HepG2 (cell line): ENCODE results near the gene DDX20. TPM values are rescaled to one million over a fixed set of nuclear protein-coding genes. Genes with fewer than 3 reads are reported as not detected.
"Not testable (repeated sequence)": the region's sequence is repeated elsewhere in the genome, so short reads cannot be mapped to it uniquely, and the experiment has no call there.

ENCODE experiments used
- ATAC-seq: fragments of 200-7000 bp; cut with Tn5 transposase; 3 replicates; pipeline ENCODE4 v1.9.1; 2020; ENCODE audit warnings: mild to moderate bottlenecking, moderate library complexity
- BruUV-seq: library from RNA; stranded (reverse); fragments of 400-500 nt; replicated peaks from 2 replicates; lab custom pipeline; 2021; lab: Mats Ljungman, UMichigan
- CTCF ChIA-PET: fragments of 300-600 bp; formaldehyde crosslinking; extraction: SDS; loops from one replicate; lab custom pipeline; 2021; ENCODE audit warnings: low total read pairs, inconsistent platforms, low intra/inter-chr PET ratio; lab: Yijun Ruan, JAX
- POLR2A ChIA-PET: fragments of 350-600 bp; sonication (Branson Sonifier 250); formaldehyde crosslinking; loops from one replicate; lab custom pipeline; 2020; ENCODE audit warnings: antibody characterized with exemption, inconsistent platforms; lab: Yijun Ruan, JAX
- DNase-seq: peaks from one replicate; pipeline ENCODE4 v3.0.0-alpha.2; 2015; ENCODE audit warnings: low spot score
- FAIRE-seq: peaks from 3 replicates; lab custom pipeline; 2011; peaks lifted over from hg19 to GRCh38; lab: Jason Lieb, UNC
- H2AFZ ChIP-seq: one replicate; pipeline ENCODE4 v1.6.1; 2011; ENCODE audit warnings: low read length, inconsistent platforms
- H3K27ac ChIP-seq: fragments of 300-600 bp; 3 replicates; pipeline ENCODE4 v1.8.0; 2011; ENCODE audit warnings: mixed run types, mild to moderate bottlenecking, mixed read lengths, low read length, inconsistent platforms; ENCODE audit not compliant: insufficient read depth; ENCODE audit errors: extremely low read length
- H3K27me3 ChIP-seq, 2 experiments: fragments of 200-600 bp in 1 of 2; 2 replicates in 1 of 2; 3 replicates in 1 of 2; pipeline versions ENCODE4 v1.6.0 to v1.8.0; 2011; ENCODE audit warnings: low read length in 2 of 2, mild to moderate bottlenecking in 2 of 2, moderate library complexity in 2 of 2, inconsistent platforms in 1 of 2; ENCODE audit not compliant: insufficient read depth in 2 of 2, control insufficient read depth in 1 of 2
- H3K36me3 ChIP-seq, 2 experiments: fragments of 200-600 bp in 1 of 2; replicated peaks in 1 of 2; 2 replicates in 1 of 2; 3 replicates in 1 of 2; pipeline versions ENCODE4 v1.5.1 to v1.8.0; 2011; ENCODE audit warnings: low read length in 2 of 2, inconsistent platforms in 1 of 2; ENCODE audit not compliant: insufficient read depth in 2 of 2, control insufficient read depth in 1 of 2
- H3K4me1 ChIP-seq: 2 replicates; pipeline ENCODE4 v1.5.1; 2012; ENCODE audit warnings: low read length, inconsistent platforms; ENCODE audit not compliant: insufficient read depth
- H3K4me2 ChIP-seq: 2 replicates; pipeline ENCODE4 v1.6.0; 2011; ENCODE audit warnings: low read depth, low read length, inconsistent platforms
- H3K4me3 ChIP-seq, 3 experiments: fragments of 200-600 bp in 1 of 3; sonication (generic), shearing (Covaris generic) in 1 of 3; replicated peaks in 1 of 3; 2 replicates each; pipeline ENCODE4 v1.5.1; 2011 to 2016; ENCODE audit warnings: low read length in 3 of 3, inconsistent platforms in 2 of 3, low read depth in 2 of 3, mild to moderate bottlenecking in 2 of 3, control low read depth in 1 of 3, mixed read lengths in 1 of 3; ENCODE audit not compliant: insufficient read depth in 1 of 3
- H3K79me2 ChIP-seq: one replicate; pipeline ENCODE4 v1.6.1; 2011; ENCODE audit warnings: low read length, inconsistent platforms; ENCODE audit not compliant: insufficient read depth
- H3K9ac ChIP-seq: 2 replicates; pipeline ENCODE4 v1.6.0; 2011; ENCODE audit warnings: mild to moderate bottlenecking, low read depth, low read length, inconsistent platforms; ENCODE audit not compliant: insufficient read depth
- H3K9me3 ChIP-seq: 2 replicates; pipeline ENCODE4 v1.5.1; 2012; ENCODE audit warnings: mild to moderate bottlenecking, low read length
- H4K20me1 ChIP-seq: 2 replicates; pipeline ENCODE4 v1.6.0; 2011; ENCODE audit warnings: inconsistent platforms, mild to moderate bottlenecking, low read length, moderate library complexity; ENCODE audit not compliant: insufficient read depth
- CBFB ChIP-seq: sonication (generic); formaldehyde crosslinking; IDR thresholded peaks from 2 replicates; pipeline ENCODE4 v1.4.0; 2020; ENCODE audit warnings: missing genetic modification reagents
- HNRNPLL ChIP-seq: fragments of 200-400 bp; formaldehyde crosslinking; IDR thresholded peaks from 2 replicates; pipeline ENCODE4 v1.6.1; 2017; ENCODE audit warnings: mild to moderate bottlenecking, low read depth, low read length; ENCODE audit not compliant: poor library complexity, severe bottlenecking
- NR3C1 ChIP-seq: sonication (generic); formaldehyde crosslinking; IDR thresholded peaks from 2 replicates; pipeline ENCODE4 v1.4.0; 2020; ENCODE audit warnings: missing genetic modification reagents
- RXRA ChIP-seq: sonication (generic); formaldehyde crosslinking; IDR thresholded peaks from 2 replicates; pipeline ENCODE4 v1.5.1; 2020; ENCODE audit warnings: missing genetic modification reagents
- SIN3A ChIP-seq: IDR thresholded peaks from 2 replicates; pipeline ENCODE4 v1.6.1; 2011; ENCODE audit warnings: low read depth, mild to moderate bottlenecking, control low read depth, low read length, borderline replicate concordance
- SRF ChIP-seq: IDR thresholded peaks from 2 replicates; pipeline ENCODE4 v1.6.1; 2011; ENCODE audit warnings: mild to moderate bottlenecking, low read depth, low read length, moderate library complexity
- TEAD2 ChIP-seq: sonication (generic); formaldehyde crosslinking; IDR thresholded peaks from 2 replicates; pipeline ENCODE4 v1.9.0; 2021; ENCODE audit warnings: missing genetic modification reagents
- UBTF ChIP-seq: sonication (generic); formaldehyde crosslinking; IDR thresholded peaks from 2 replicates; pipeline ENCODE4 v1.4.0; 2020; ENCODE audit warnings: mild to moderate bottlenecking, missing genetic modification reagents
- ZNF121 ChIP-seq: sonication (generic); formaldehyde crosslinking; IDR thresholded peaks from 2 replicates; pipeline ENCODE4 v1.5.0; 2020; ENCODE audit warnings: mild to moderate bottlenecking, missing genetic modification reagents
- ZNF124 ChIP-seq: sonication (generic); formaldehyde crosslinking; IDR thresholded peaks from 2 replicates; pipeline ENCODE4 v1.4.0; 2020; ENCODE audit warnings: missing genetic modification reagents
- ZNF263 ChIP-seq: sonication (generic); formaldehyde crosslinking; IDR thresholded peaks from 2 replicates; pipeline ENCODE4 v1.4.0; 2020; ENCODE audit warnings: missing genetic modification reagents
- ZNF317 ChIP-seq: sonication (generic); formaldehyde crosslinking; IDR thresholded peaks from 2 replicates; pipeline ENCODE4 v1.5.0; 2020; ENCODE audit warnings: mild to moderate bottlenecking, missing genetic modification reagents
- ZNF34 ChIP-seq: sonication (generic); formaldehyde crosslinking; IDR thresholded peaks from 2 replicates; pipeline ENCODE4 v1.4.0; 2020; ENCODE audit warnings: mild to moderate bottlenecking, missing genetic modification reagents, borderline replicate concordance
- ZNF460 ChIP-seq: sonication (generic); formaldehyde crosslinking; IDR thresholded peaks from 2 replicates; pipeline ENCODE4 v1.5.1; 2020; ENCODE audit warnings: missing genetic modification reagents, mild to moderate bottlenecking, borderline replicate concordance
- ZNF777 ChIP-seq: sonication (generic); formaldehyde crosslinking; IDR thresholded peaks from 2 replicates; pipeline ENCODE4 v1.4.0; 2020; ENCODE audit warnings: missing genetic modification reagents
- WGBS: methylation state at CpG from one replicate; pipeline ENCODE4 v1.1.6; 2017; ENCODE audit warnings: low lambda C conversion rate; 5-methylcytosine and 5-hydroxymethylcytosine counted together
- in situ Hi-C: cut with HindIII; loops from 2 replicates; pipeline ENCODE4 v1.10.0; 2017; ENCODE audit warnings: low pct_unique_long_range_greater_than_20kb; ENCODE audit not compliant: extremely low pct_ligation_motif_present
- intact Hi-C: fragments of 100-400 bp; cut with micrococcal nuclease; formaldehyde crosslinking; loops from one replicate; pipeline ENCODE4 v1.10.0; 2022; ENCODE audit not compliant: unreplicated experiment
- polyA plus RNA-seq, 8 experiments: library from polyadenylated mRNA; depleted of rRNA in 3 of 8; stranded (reverse) in 7 of 8; unstranded in 1 of 8; fragments of >200 nt; fragmentation: Illumina TruSeq in 4 of 8; extraction: Trizol in 4 of 8; gene quantifications; 2 replicates each; pipeline versions ENCODE4 v1.2.1 to v1.2.3, GENCODE V29; 2011 to 2016; ENCODE audit warnings: low read depth in 4 of 8, missing spikeins in 1 of 8, mixed read lengths in 1 of 8; ENCODE audit not compliant: insufficient read depth in 1 of 8
- total RNA-seq, 5 experiments: library from RNA; depleted of rRNA; stranded (reverse); fragments of >200 nt; fragmentation: Illumina TruSeq; extraction: Trizol; gene quantifications; 2 replicates each; pipeline ENCODE4 v1.2.3, GENCODE V29; 2016; ENCODE audit warnings: low read depth in 1 of 5
- TF ChIP-seq, protein P1 (sequence below): sonication (generic); formaldehyde crosslinking; IDR thresholded peaks from 2 replicates; pipeline ENCODE4 v1.4.0; 2020; ENCODE audit warnings: missing genetic modification reagents

Gene DDX20
- total and polyA plus RNA-seq, 2 of the 13 experiments (the other 11 are each of a cell fraction or from before 2014, with no cell fraction given), result 4.0 to 14.3 TPM

DNA sequence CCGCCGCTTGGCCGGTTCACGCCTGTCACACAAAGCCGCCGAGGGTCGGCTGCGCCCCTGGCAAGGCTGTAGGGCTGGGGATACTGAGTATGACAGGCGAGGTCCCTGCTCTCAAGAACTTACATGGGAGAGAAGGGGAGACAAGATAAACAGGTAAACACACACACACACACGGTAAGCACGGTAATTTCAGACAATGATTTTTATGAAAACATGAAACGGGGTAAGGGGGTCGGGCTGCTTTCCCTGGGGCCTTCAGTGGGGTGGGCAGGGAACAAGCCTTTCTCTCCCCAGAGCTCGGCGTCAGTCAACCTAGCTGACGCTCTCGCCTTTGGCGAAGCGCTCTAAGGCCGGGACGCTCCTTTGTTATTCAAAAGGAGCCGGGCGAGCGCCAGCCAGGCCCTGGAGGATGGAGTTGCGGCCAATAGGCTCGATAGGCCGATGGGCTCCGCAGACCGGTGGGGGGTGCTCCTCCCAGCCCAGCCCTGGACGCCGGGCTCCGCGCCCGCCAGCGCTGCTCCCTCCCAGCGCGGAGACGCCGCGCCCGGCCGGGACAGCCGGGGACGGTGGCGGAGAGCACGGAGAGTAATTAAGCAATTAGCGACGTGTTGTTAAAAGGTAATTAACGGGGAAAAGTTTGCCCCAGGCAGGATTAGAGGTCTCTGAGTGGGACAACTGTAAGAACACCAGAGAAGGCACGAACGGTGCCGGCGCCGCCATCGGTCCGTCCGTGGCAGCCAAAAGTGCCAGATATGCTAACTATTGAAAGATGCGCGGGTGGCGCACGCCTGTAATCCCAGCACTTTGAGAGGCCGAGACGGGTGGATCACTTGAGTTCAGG lies 15.6 kb upstream of the DDX20 start:
- Histone ChIP-seq H3K4me3 (peak overlapping the region; percentile 51 to 78 (median 57); a peak in 5 of 6 replicates), H3K79me2 (peaks cover 15% of the 10 kb centered on the region), H3K4me1 (peaks cover 66% of the 10 kb centered on the region), H3K36me3 (no peaks in the 10 kb centered on the region), H3K27ac (peak overlapping the region; percentile 75), H4K20me1 (no peaks in the 10 kb centered on the region), H2AFZ (no peak overlapping the region), H3K9ac (peak overlapping the region; percentile 69), H3K4me2 (peak overlapping the region; percentile 83), H3K9me3 (no peaks in the 10 kb centered on the region), H3K27me3 (peaks cover 0 to 5% of the 10 kb centered on the region in 2 experiments; a peak in 1 of 5 replicates)
- TF ChIP-seq SIN3A (0 out of 2 replicates have a peak, but pooled peaks have one; percentile 5), ZNF121 (CRISPR knock-in tag) (0 out of 2 replicates have a peak, but pooled peaks have one; percentile 2), ZNF317 (CRISPR knock-in tag) (0 out of 2 replicates have a peak, but pooled peaks have one; percentile 34), UBTF (no peak), HNRNPLL (peak; percentile 62), RXRA (no peak), ZNF777 (CRISPR knock-in tag) (peak; percentile 44), ZNF460 (peak; percentile 22; the same call in 1 of the 2 replicates), ZNF34 (CRISPR knock-in tag) (0 out of 2 replicates have a peak, but pooled peaks have one; percentile 0), ZNF124 (no peak), NR3C1 (no peak), ZNF263 (CRISPR knock-in tag) (peak; percentile 31; the same call in 1 of the 2 replicates), TEAD2 (CRISPR knock-in tag) (no peak), SRF (no peak), CBFB (CRISPR knock-in tag) (no peak)
- TF ChIP-seq, protein P1, sequence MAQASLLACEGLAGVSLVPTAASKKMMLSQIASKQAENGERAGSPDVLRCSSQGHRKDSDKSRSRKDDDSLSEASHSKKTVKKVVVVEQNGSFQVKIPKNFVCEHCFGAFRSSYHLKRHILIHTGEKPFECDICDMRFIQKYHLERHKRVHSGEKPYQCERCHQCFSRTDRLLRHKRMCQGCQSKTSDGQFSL, result peak; percentile 79
- ATAC-seq (peak; percentile 37), DNase-seq (no peak), FAIRE-seq (no peak)
- intact Hi-C loops (no loop called here), in situ Hi-C loops (no loop called here)
- 53% methylated on average over 62 of the region's 63 CpGs for WGBS
- POLR2A ChIA-PET, result interaction anchor here (2.9 to 3.8 kb wide), 2 partner anchors 15 to 232 kb away, joined by 12 to 22 read pairs; partner anchors contain the start of gene DDX20
- BruUV-seq, result TSS peak; percentile 79
- CTCF ChIA-PET, result no interaction called here

DNA sequence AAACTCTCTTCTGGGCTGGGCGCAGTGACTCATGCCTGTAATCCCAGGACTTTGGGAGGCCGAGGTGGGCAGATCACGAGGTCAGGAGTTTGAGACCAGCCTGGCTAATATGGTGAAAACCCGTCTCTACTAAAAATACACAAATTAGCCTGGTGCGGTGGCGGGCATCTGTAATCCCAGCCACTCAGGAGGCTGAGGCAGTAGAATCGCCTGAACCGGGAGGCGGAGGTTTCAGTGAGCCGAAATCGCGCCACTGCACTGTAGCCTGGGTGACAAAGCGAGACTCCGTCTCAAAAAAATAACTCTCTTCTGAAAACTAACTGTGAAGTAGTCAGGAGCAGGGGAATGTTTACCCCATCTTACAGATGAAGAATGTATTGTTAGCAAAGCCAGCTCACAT lies 13.4 kb upstream of the DDX20 start:
- POLR2A ChIA-PET, in situ Hi-C loops, DNase-seq, H3K9me3 ChIP-seq, CTCF ChIA-PET, H3K36me3 ChIP-seq, H3K79me2 ChIP-seq, ATAC-seq, FAIRE-seq, intact Hi-C loops, H3K9ac ChIP-seq, H4K20me1 ChIP-seq, H2AFZ ChIP-seq, BruUV-seq, H3K4me3 ChIP-seq, H3K27ac ChIP-seq, H3K27me3 ChIP-seq, H3K4me2 ChIP-seq: not testable (repeated sequence)
- peaks cover 49% of the 10 kb centered on the region for H3K4me1 ChIP-seq
- WGBS, result 88% methylated on average over 14 of the region's 14 CpGs
